ENCODE data around the gene GAS7.
A peak's percentile ranks its signal among the peaks of the same experiment; 100 is the strongest.

The GAS7 gene

GRCh38 chr17:9987779-9988585, 210.4 kb downstream of the GAS7 start:
- DNase-seq = peak in 12 of 51 donors; percentile 6 to 48 (median 18)

- peak in 20 of 51 donors; percentile 5 to 57 (median 23) for DNase-seq
Observed at GRCh38 chr17:9986754-9987382, 211.5 kb downstream of the GAS7 start.

GRCh38 chr17:9985646-9986045, 212.8 kb downstream of the GAS7 start:
- DNase-seq = no peak

DNA sequence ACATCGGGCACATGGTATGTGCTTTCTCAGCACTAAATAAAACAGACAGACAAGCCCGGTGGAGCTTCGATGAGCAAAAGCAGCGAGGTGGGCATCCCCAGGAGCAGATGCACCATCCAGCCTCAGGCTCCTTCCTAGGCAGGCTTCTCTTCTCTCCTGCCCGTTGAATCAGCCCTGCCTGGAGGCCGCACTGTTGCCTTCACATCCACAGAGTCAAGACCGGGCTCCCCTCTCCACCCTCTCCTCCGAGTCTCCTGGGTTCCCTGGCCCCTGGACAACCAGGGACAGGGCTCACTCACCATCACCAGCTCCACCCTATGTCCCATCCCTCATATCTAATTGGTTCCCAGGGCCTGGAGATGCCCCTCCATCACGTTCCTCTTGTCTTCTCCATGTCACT, 213.6 kb downstream of the GAS7 start:
- no peak for DNase-seq

DNA sequence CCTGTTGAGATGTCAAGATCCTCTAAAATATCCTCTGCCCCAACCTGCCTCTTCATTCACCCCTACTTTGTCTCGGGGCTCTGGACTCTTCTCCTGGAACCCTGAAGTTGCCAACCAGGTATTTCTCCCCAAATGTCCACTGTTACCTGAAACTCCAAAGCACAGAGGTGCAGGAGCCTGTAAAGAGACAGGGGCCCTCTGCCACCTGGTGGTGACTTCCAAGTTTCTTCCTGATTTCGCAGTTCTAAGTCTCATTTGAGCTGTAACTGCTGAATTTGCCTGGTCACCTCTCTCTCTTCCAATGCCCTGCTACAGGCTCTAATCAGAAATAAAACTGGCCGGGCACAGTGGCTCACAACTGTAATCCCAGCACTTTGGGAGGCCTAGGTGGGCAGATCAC, 216.2 kb downstream of the GAS7 start:
- DNase-seq = no peak

DNA sequence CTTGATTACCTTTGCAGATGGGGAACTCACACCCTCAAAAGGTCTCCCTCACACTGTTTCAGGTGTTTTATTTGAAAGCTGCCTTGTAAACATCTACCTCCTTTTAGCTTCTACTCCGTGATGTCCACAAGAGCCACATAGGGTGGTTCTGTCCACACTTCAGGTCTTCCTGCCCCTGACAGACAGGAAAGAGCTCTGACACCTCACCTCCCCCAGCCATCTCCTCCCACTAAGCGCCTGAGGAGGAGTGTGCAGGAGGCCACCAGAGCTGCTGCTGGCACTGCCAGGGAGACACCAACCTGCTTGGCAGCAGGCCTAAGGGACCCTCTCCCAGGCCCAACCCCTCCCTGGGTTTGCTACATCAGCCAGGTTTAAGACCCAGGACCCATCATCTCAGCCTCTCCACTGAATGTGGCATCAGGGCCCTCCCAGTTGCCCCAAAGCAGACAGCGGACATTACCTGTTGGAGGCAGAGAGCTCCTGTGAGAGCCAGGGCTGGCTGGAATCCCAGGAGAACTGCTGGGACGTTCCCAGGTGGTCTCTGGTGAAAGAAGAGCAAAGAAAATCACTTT, 217.0 kb downstream of the GAS7 start:
- no peak for DNase-seq

GRCh38 chr17:9979463-9979995, 218.9 kb downstream of the GAS7 start:
- no peak for DNase-seq

- no peak for DNase-seq
Observed at GRCh38 chr17:9977180-9977575, 221.2 kb downstream of the GAS7 start.

GRCh38 chr17:9976283-9977179, 221.9 kb downstream of the GAS7 start:
- no peak for DNase-seq

DNA sequence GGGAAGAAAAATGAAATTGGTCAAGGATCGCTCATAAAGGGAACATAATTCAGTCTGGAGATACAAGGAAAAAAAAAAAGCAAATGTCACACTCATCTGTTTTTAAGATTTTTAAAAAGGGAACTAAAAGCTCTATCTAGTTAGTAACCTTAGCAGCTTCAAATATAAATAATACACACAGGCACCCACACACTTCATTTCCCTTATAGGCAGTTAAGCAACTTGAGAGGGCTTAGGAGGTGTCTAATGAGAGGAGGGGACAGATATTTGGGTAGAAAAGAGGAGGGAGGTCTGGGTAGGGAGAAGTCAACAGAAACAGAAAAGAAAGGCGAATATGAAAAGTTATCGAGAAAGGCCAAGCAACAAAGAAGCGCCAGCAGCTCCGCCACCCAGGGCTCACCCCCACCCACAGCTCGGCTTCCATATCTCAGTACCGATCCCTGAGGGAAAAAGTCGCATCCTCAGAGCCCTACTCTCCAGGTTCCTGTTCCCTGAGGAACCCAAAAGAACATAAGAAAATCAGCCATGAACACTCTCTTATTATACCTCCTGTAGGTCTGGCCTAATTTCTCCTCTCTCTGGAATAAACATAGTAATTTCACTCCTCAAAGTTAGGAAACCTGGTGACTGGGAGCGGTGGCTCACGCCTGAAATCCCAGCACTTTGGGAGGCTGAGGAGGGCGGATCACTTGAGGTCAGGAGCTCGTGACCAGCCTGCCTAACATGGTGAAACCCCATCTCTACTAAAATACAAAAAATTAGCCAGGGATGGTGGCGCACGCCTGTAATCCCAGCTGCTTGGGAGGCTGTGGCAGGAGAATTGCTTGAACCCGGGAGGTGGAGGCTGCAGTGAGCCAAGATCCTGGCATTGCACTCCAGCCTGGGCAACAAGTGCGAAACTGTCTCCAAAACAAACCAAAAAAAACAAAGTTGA, 223.7 kb downstream of the GAS7 start:
- no peak for DNase-seq

- no peak for DNase-seq
Observed at GRCh38 chr17:9973669-9974447, 224.5 kb downstream of the GAS7 start.

GRCh38 chr17:9971991-9972390, 226.4 kb downstream of the GAS7 start:
- DNase-seq = peak in 12 of 51 donors; percentile 3 to 39 (median 8)

GRCh38 chr17:9969301-9969935, 229.0 kb downstream of the GAS7 start:
- no peak for DNase-seq

- no peak for DNase-seq
Observed at GRCh38 chr17:9968881-9969280, 229.5 kb downstream of the GAS7 start.

DNA sequence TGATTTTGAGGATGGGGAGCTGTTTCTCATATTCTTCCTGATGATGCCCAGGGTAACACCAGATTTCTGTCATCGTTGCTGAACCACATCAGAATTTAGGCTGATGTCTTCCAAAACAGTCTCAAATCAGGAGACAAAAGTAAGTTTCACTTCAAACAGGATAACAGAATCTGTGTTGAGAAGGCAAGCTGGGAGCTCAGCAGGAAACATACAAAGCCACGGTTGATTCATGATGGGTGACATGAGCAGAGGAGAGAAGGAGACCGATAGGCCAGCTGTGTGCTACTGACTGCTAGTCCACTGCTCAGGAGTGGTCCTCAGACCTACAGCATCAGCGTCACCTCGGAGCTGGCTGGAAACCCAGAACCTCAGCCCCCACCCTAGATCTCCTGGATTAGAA, 230.4 kb downstream of the GAS7 start:
- no peak for DNase-seq

- DNase-seq = peak in 29 of 51 donors; percentile 5 to 75 (median 31)
Observed at GRCh38 chr17:9959377-9959981, 238.9 kb downstream of the GAS7 start.

- peak in 6 of 51 donors; percentile 7 to 71 (median 25) for DNase-seq
Observed at GRCh38 chr17:9958586-9959281, 239.7 kb downstream of the GAS7 start.

- no peak for DNase-seq
Observed at GRCh38 chr17:9957244-9957643, 241.2 kb downstream of the GAS7 start.

All from hypothalamus (tissue), 51 donors.